Smooth muscle cell (in vitro differentiated cells): ENCODE results near the gene NBDY. TPM values are rescaled to one million over a fixed set of nuclear protein-coding genes. Genes with fewer than 3 reads are reported as not detected.

Experiments
- DNase-seq: peaks from one replicate; lab custom pipeline; 2025; ENCODE audit not compliant: unreplicated experiment; lab: John Stamatoyannopoulos, UW
- H2AFZ ChIP-seq: fragments of 200-600 bp; sonication (generic); 2 replicates; pipeline ENCODE4 v1.6.0; 2016; ENCODE audit warnings: antibody characterized with exemption, low read depth, mild to moderate bottlenecking
- H3F3A ChIP-seq: fragments of 200-600 bp; sonication (generic); 2 replicates; pipeline ENCODE4 v1.6.0; 2017; ENCODE audit warnings: antibody characterized with exemption, low read depth
- H3K27ac ChIP-seq: fragments of 200-600 bp; sonication (generic); 2 replicates; pipeline ENCODE4 v1.5.1; 2016; ENCODE audit warnings: low read depth, mild to moderate bottlenecking
- H3K27me3 ChIP-seq: fragments of 200-600 bp; sonication (generic); 2 replicates; pipeline ENCODE4 v1.6.1; 2016; ENCODE audit warnings: low read depth, mild to moderate bottlenecking
- H3K36me3 ChIP-seq: fragments of 200-600 bp; sonication (generic); 2 replicates; pipeline ENCODE4 v1.5.1; 2016; ENCODE audit warnings: low read depth
- H3K4me1 ChIP-seq: fragments of 200-600 bp; sonication (generic); 2 replicates; pipeline ENCODE4 v1.5.1; 2016; ENCODE audit warnings: low read depth
- H3K4me2 ChIP-seq: fragments of 200-600 bp; sonication (generic); 2 replicates; pipeline ENCODE4 v1.6.0; 2016; ENCODE audit warnings: mild to moderate bottlenecking
- H3K4me3 ChIP-seq: fragments of 200-600 bp; sonication (generic); 2 replicates; pipeline ENCODE4 v1.5.1; 2016; ENCODE audit warnings: mild to moderate bottlenecking
- H3K79me2 ChIP-seq: fragments of 200-600 bp; sonication (generic); 2 replicates; pipeline ENCODE4 v1.6.0; 2016; ENCODE audit warnings: low read depth, mild to moderate bottlenecking
- H3K9ac ChIP-seq: fragments of 200-600 bp; sonication (generic); 2 replicates; pipeline ENCODE4 v1.6.0; 2016; ENCODE audit warnings: low read depth
- H3K9me3 ChIP-seq: fragments of 200-600 bp; sonication (generic); replicated peaks from 2 replicates; pipeline ENCODE4 v1.5.1; 2016; ENCODE audit warnings: low read depth
- H4K20me1 ChIP-seq: fragments of 200-600 bp; sonication (generic); 2 replicates; pipeline ENCODE4 v1.6.0; 2016; ENCODE audit warnings: low read depth
- CTCF ChIP-seq: fragments of 200-600 bp; sonication (generic); IDR thresholded peaks from 2 replicates; pipeline ENCODE4 v1.5.1; 2017; ENCODE audit warnings: borderline replicate concordance, mild to moderate bottlenecking, antibody characterized with exemption; ENCODE audit not compliant: insufficient read depth, poor library complexity, severe bottlenecking
- WGBS: methylation state at CpG from one replicate; pipeline ENCODE4 v1.1.7; 2016; ENCODE audit warnings: low lambda C conversion rate; 5-methylcytosine and 5-hydroxymethylcytosine counted together
- polyA plus RNA-seq: library from polyadenylated mRNA; unstranded; fragments of >200 nt; fragmentation: Nextera tagmentation; extraction: Ambion mirVana; gene quantifications from 2 replicates; pipeline ENCODE4 v1.2.1, GENCODE V29; 2016
- total RNA-seq: library from RNA; depleted of rRNA; stranded (reverse); fragments of >200 nt; gene quantifications from 2 replicates; pipeline ENCODE4 v1.2.3, GENCODE V29; 2014

Gene NBDY
- total and polyA plus RNA-seq, 2 experiments from 2014 or later: 23.0 to 226 TPM

GRCh38 chrX:56798866-56799758 lies 70.1 kb downstream of the NBDY start:
- Histone ChIP-seq H3K9ac (no peak overlapping the region), H3K27ac (no peak overlapping the region), H3K4me1 (peaks cover 5% of the 10 kb centered on the region), H3K27me3 (no peaks in the 10 kb centered on the region), H4K20me1 (peaks cover 78% of the 10 kb centered on the region), H3K4me3 (no peak overlapping the region), H3F3A (no peaks in the 10 kb centered on the region), H3K4me2 (no peak overlapping the region), H3K36me3 (no peaks in the 10 kb centered on the region), H2AFZ (no peak overlapping the region), H3K79me2 (no peaks in the 10 kb centered on the region), H3K9me3 (no peaks in the 10 kb centered on the region)
- WGBS: 89% methylated on average over 13 of the region's 13 CpGs
- TF ChIP-seq CTCF: no peak
- DNase-seq: no peak

GRCh38 chrX:56800307-56800706 lies 71.3 kb downstream of the NBDY start:
- H3K36me3 ChIP-seq: no peaks in the 10 kb centered on the region
- DNase-seq: no peak
- H3K27me3 ChIP-seq: no peaks in the 10 kb centered on the region
- no peak overlapping the region for H3K9ac ChIP-seq
- WGBS: 79% methylated on average over 3 of the region's 3 CpGs
- H3F3A ChIP-seq: no peaks in the 10 kb centered on the region
- no peaks in the 10 kb centered on the region for H3K79me2 ChIP-seq
- H3K4me1 ChIP-seq: peaks cover 5% of the 10 kb centered on the region
- no peak overlapping the region for H2AFZ ChIP-seq
- no peak overlapping the region for H3K4me3 ChIP-seq
- TF ChIP-seq CTCF: no peak
- no peak overlapping the region for H3K4me2 ChIP-seq
- no peak overlapping the region for H3K27ac ChIP-seq
- H4K20me1 ChIP-seq: peaks cover 82% of the 10 kb centered on the region
- no peaks in the 10 kb centered on the region for H3K9me3 ChIP-seq

- Histone ChIP-seq H3F3A (no peaks in the 10 kb centered on the region), H3K4me1 (peaks cover 5% of the 10 kb centered on the region), H3K4me2 (no peak overlapping the region), H3K79me2 (no peaks in the 10 kb centered on the region), H2AFZ (no peak overlapping the region), H3K4me3 (no peak overlapping the region), H3K27me3 (no peaks in the 10 kb centered on the region), H3K9me3 (no peaks in the 10 kb centered on the region), H4K20me1 (peaks cover 80% of the 10 kb centered on the region), H3K27ac (no peak overlapping the region), H3K36me3 (no peaks in the 10 kb centered on the region), H3K9ac (no peak overlapping the region)
- WGBS: 51% methylated on average over 7 of the region's 7 CpGs
- no peak for DNase-seq
- TF ChIP-seq CTCF: no peak
Observed at GRCh38 chrX:56800801-56801200, 71.8 kb downstream of the NBDY start.
